Measurements from ENCODE around the gene MYOM3.

Gene MYOM3

DNA sequence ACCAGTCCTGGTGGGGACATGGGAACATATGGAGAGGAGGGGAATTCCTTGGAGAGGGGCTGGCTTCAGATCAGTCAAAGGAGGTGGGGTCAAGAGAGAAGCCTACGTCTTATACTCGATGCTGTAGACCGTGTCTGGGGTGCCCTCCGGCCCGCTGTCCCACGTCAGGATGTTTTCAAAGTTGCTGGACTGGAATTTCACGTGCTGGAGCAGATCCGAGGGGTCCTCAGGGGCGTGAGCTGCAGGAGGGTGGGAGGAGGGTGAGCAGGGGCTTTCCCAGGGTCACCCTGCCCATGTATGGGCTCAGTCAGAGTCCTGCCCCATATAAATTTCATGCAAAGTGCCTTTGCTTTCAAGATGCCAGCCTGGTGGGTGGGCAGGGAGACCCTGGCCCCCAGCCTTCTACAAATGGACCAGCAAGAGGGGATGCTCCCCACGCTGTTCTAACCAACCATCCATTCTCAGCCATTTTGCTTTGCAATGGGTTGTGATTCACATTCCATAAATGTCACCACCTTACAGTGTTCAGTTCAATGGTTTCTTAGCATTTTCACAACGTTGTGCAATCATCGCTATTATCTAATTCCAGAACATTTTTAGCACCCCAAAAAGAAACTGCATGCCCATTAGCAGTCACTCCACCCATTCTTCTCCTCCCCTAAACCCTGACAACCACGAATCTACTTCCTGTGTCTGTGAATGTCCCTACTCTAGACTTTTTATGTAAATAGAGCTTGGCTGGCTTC lies 26.7 kb upstream of the MYOM3 start:
- DNase-seq (ENCODE audit: low read depth), result no peak
- TF ChIP-seq, protein P1, sequence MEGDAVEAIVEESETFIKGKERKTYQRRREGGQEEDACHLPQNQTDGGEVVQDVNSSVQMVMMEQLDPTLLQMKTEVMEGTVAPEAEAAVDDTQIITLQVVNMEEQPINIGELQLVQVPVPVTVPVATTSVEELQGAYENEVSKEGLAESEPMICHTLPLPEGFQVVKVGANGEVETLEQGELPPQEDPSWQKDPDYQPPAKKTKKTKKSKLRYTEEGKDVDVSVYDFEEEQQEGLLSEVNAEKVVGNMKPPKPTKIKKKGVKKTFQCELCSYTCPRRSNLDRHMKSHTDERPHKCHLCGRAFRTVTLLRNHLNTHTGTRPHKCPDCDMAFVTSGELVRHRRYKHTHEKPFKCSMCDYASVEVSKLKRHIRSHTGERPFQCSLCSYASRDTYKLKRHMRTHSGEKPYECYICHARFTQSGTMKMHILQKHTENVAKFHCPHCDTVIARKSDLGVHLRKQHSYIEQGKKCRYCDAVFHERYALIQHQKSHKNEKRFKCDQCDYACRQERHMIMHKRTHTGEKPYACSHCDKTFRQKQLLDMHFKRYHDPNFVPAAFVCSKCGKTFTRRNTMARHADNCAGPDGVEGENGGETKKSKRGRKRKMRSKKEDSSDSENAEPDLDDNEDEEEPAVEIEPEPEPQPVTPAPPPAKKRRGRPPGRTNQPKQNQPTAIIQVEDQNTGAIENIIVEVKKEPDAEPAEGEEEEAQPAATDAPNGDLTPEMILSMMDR (conservative IDR thresholded peaks at IDR 0.05; ENCODE audit: low read depth, low read length), result no peak
- no peak overlapping the region for H3K4me3 ChIP-seq (ENCODE audit: low read depth, low read length)

DNA sequence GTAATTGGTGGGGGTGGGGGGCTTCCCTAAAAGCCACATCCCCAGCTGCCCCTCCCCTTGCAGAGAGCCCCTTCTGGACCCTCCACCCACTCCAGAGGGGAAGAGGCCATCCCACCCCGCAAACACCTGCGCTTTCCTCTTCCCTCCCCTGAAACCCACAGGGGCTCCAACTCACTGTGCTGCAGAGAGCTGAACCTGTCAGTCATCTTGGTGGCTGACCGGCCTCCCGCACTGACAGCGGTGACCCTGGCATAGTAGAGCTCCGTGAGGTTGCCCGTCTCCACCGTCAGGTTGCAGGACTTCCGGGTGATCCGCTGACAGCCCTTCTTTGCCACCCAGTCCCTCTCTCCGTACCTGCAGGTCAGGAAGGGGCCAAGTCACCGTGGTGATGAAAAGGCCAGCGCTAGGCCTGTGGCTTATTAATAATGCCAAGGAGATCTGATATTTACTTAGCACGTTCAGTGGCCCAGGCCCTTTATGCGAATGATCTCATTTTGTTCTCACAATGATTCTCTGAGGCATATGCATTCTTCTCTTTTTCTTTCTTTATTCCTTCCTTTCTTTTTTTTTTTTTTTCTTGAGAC lies 25.1 kb upstream of the MYOM3 start:
- H3K4me3 ChIP-seq (ENCODE audit: low read depth, low read length), result no peak overlapping the region
- DNase-seq (ENCODE audit: low read depth), result no peak
- TF ChIP-seq, protein P1 (conservative IDR thresholded peaks at IDR 0.05; ENCODE audit: low read depth, low read length), result no peak

DNA sequence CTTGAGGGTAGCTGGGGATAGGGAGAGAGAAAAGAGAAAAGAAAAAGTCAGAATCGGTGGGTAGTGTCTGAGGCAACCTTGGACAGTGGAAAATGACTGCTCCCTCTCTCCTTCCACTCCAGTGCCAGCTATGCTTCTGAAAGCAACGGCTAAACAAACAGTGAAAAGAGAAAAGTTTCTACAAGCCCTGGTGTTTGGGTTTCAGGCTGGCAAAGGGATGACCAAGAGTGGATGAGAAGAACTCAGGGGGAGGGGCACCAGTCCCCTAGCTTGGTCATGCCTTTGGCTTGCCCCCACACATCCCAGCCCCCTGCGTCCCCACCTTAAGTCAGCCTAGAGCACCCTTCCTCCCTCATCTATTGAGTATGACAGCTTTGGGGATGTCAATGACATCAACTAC lies 22.4 kb upstream of the MYOM3 start:
- no peak for DNase-seq (ENCODE audit: low read depth)
- TF ChIP-seq, protein P1 (conservative IDR thresholded peaks at IDR 0.05; ENCODE audit: low read depth, low read length), result no peak
- no peak overlapping the region for H3K4me3 ChIP-seq (ENCODE audit: low read depth, low read length)

DNA sequence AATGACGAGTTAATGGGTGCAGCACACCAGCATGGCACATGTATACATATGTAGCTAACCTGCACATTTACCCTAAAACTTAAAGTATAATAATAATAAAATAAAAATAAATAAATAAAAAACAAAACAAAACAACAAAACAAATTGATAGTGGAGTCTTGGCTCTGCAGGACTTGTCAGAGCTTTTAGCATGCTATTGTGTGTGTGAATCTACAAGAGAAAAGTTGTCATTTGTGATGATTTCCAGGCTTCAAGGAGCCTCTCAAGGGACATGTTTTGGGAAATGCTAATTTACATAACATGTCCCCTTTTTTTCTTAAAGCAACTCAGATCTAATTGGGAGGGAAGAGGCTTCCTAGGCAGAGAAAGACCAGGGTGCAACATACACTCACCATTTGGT lies 21.9 kb upstream of the MYOM3 start:
- TF ChIP-seq, protein P1 (conservative IDR thresholded peaks at IDR 0.05; ENCODE audit: low read depth, low read length), result no peak
- no peak for DNase-seq (ENCODE audit: low read depth)
- H3K4me3 ChIP-seq (ENCODE audit: low read depth, low read length), result no peak overlapping the region

DNA sequence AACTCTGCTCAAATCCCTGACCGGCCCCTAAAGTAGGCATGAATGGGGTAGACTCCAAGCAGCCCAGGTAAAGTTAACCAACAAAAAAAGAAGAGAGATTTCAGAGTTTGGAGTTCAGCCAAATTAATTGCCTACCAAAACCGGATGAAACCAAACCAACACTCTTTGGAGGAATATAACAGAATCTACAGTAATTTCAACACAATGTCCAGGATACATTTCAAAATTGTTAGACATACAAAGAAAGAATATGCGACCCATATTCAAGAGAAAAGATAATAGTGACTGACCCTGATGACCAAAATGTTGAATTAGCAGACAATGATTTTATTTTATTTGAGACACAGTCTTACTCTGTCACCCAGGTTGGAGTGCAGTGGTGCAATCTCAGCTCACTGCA lies 18.4 kb upstream of the MYOM3 start:
- TF ChIP-seq, protein P1 (conservative IDR thresholded peaks at IDR 0.05; ENCODE audit: low read depth, low read length), result no peak
- no peak overlapping the region for H3K4me3 ChIP-seq (ENCODE audit: low read depth, low read length)
- no peak for DNase-seq (ENCODE audit: low read depth)

DNA sequence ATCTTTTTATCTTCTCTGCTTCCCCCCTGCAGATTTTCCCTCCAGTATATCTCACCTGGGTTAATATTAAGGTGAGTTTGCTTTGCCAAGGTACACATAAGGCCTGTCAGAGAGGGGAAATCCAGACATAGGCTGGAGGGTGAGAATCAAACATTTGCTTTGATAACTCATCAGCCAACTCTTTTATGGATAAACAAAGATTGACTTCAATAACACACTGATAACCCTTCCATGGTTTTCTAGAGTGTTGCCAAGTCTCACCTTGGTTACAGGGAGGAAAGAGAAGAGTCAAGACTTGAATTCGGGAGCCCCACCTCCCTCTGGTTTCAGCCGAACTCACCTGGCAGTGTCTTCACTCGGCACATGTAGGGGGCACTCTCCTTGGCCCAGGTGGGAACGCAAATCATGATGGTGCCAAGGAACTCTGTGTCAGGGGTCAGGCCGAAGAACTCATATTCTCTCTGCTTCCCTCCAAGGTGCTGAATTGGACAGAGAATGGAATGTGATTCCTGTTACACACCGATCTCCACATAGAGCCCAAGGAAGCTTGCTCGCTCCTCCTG lies 15.9 kb upstream of the MYOM3 start:
- H3K4me3 ChIP-seq (ENCODE audit: low read depth, low read length), result no peak overlapping the region
- TF ChIP-seq, protein P1 (conservative IDR thresholded peaks at IDR 0.05; ENCODE audit: low read depth, low read length), result no peak
- no peak for DNase-seq (ENCODE audit: low read depth)
